Measurements from ENCODE around the gene CLCN6. TPM values are rescaled to one million over a fixed set of nuclear protein-coding genes. Genes with fewer than 3 reads are reported as not detected.

CLCN6 gene
- polyA plus RNA-seq, 3 donors, result 13.5 to 15.1 (median 14.9) TPM

DNA sequence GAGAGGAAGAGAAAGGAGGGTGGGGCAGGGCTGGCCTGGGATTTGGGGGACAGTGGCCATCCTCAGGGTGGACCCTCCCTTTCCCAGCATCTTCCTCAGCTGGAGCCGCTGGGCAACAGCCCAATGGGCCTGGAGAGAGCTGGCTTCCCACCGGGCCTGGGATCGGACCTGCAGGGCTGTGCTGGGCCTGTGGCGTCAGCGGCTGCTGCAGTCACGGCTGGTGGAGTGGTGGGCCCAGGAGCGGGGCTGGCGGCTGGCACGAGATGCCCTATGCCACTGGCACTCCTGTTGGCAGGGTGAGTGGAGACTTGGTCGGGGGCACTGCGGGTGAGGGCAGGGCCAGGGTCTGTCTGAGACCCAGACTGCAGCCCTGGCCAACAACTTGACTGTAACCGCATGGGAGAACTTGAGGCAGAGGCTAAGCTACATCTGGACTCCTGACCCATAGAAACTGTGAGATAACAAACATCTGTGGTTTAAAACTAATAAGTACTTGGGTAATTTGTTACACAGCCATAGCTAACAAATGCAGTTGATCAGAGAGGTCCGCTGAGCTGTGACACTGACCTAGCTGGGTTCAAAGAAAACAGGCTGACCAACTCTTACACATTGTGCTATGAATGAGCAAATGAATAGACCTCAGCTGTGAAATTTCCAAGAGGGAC lies 26.1 kb upstream of the CLCN6 start:
- DNase-seq (ENCODE audit: low read depth in 3 of 3, low spot score in 2 of 3), result no peak

DNA sequence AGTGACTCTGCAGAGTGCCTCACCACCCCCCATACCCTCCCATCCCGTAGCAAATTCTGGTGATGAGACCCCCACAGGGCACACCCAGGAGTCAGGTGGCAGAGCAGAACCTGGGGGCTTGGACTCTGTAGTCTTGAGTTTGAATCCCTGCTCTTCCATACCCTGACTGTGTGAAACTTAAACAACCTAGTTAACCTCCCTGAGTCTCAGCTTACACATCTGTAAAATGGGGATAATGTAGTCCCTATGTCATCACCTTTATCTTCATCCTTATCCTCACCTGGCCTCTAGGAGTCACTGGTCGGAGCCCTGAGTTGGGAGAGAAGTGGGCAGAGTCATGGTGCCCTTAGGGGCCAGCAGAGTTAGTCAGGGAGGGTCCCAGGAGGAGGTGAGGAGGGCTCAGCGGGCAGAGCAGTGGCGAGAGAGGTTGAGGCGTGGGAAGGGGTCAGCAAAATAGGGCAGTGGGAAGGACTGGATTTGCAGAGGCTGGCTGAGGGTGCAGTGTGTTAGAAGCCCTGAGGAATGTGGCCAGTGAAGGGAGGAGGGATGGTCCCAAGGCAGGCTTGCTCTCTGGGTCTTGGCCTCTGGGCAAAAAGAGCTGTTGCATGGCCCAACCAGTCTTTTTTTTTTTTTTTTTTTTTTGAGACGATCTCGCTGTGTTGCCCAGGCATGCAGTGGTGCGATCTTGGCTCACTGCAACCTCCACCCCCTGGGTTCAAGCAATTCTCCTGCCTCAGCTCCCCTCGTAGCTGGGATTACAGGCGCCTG lies 25.4 kb upstream of the CLCN6 start:
- DNase-seq (ENCODE audit: low read depth in 3 of 3, low spot score in 2 of 3), result no peak

DNA sequence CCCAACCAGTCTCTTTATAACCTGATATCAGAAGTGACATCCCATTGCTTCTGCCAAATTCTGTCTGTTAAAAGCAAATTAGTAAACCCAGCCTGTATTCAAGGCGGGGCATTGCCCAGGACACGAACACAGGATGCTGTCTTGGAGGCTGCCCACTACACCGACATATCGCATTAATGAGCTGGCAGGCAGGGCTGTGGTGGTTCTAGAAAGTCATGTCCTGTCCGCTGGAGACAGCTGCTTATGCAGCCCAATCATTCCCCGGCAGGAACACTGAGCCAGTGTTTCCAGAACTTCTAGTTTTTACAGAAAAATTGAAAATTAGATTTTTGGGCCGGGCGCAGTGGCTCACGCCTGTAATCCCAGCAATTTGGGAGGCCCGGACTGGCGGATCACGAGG lies 24.7 kb upstream of the CLCN6 start:
- DNase-seq (ENCODE audit: low read depth in 3 of 3, low spot score in 2 of 3), result no peak

DNA sequence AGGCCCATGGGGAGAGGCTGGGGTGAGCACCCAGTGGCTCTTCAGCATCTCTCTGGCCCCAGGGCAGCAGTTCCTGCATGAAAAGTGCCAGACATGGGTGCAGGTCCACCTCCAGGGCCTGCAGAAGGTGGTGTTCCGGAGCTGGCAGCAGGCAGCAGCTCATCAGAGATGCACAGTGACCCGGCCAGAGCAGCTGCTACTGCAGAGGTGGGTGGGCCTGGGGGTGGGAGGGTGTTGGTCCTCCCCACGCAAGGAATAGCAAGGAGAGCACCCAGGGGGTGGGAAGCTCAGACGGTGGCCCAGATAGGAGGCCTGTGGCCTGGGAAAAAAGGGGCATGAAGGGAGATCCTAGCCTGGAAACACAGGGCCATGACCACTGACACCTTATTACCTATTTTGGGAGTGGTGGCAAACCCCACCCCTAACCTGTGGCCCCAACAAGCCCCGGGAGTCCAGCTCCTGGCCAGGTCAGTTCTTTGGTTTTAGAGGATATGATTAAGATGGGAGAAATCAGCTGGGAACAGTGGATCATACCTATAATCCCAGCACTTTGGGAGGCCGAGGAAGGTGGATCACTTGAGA lies 23.8 kb upstream of the CLCN6 start:
- no peak for DNase-seq (ENCODE audit: low read depth in 3 of 3, low spot score in 2 of 3)

DNA sequence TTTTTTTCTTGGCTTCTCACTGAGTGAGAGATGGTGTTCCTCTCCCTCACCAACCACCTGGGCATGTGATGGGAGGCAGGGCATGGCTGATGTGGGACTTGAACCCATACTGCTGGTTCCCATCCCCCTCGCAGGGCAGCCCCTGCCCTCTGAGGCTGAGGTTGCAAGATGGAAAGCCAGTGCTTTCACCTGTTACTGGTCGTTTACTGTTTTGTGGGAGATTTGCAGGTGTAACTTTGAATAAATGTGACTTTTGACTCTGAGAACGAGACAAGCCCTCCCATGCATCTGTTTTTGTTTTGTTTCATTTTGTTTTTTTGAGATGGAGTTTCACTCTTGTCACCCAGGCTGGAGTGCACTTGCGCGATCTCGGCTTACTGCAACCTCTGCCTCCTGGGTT lies 22.4 kb upstream of the CLCN6 start:
- no peak for DNase-seq (ENCODE audit: low read depth in 3 of 3, low spot score in 2 of 3)

DNA sequence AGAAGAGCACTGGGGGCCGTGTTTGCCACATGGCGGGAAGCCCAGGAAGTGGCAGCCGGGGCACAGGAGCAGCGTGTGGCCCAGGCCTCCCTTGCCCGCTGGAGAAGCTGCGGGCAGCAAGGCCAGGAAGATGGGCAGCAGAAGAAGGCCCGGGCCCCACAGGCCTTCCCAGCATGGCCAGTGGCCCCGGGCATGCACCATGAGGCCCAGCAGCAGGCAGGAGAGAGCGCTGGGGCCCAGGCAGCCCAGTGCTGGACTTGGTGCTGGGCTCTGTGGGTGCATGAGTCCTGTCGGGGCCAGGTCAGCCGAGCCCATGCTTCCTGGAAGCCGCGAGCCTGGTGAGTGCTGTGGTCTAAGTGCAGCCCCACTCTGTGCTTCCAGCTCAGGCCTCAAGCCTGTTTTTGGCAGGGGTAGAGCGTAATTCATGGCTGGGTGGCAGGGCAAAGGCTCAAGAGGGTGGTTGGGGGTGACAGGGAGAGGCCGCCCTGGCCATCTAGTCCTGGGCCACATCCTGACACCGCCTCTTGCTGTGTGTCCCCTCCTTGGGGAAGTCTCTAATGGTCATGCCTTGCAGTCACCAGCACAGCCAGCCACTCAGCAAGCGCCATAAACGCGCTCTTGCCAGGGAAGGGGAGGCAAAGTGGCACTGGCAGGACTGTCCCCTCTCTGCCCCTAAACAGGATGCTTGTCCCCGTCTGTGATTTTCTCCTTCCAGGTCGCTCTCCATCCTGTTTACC lies 21.6 kb upstream of the CLCN6 start:
- no peak for DNase-seq (ENCODE audit: low read depth in 3 of 3, low spot score in 2 of 3)

DNA sequence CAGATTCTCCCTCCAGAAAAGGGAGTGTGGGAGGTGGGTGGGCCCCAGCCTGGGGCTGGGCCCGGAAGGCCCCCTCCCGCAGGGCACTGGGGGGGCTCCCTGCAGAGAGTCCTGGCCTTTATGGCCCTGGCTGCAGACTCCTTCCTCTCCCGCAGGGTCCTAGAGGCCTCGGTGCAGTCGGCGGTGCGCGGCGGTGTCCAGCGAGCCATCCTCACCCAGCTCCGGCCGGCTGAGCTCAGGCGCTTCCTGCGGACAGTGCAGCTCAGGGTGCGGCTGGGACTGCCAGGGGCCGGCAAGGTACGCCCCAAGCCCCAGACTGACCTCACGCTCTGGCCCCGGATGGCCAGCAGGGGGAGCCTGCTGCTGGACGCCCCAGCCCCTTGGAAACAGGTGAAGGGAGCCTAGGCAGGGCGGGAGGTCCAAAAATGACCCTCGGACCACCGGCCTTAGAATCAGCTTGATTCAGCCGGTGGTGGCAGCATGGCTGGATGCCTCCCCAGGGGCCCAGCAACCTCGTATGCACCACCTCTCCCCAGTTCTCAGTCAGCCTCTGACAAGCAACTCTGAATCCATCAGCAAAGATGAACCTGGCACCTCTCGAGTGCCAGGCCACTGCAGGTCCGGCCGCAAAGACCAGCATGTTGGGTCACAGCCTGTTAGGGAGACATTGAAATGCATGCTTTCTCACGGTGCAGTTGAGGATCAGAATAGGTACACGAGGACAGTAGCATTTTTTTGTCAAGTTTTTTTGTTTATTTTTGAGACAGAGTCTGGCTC lies 20.8 kb upstream of the CLCN6 start:
- no peak for DNase-seq (ENCODE audit: low read depth in 3 of 3, low spot score in 2 of 3)

DNA sequence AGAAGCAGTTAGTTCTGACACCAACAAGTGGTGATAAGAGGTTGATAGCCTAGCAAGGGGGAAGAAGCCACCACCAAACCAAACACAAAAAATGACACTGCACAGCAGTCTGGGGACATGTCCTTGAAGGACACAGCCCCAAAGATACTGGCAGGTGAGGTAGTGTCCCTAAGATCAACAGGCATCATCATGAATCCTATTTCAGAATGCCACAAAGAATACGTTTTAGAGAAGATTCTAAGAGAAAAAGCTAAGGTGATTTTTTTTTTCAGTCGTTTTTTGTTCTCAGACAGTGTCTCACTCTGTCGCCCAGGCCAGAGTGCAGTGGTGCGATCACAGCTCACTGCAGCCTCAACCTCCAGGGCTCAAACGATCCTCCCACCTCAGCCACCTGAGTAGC lies 19.8 kb upstream of the CLCN6 start:
- no peak for DNase-seq (ENCODE audit: low read depth in 3 of 3, low spot score in 2 of 3)

DNA sequence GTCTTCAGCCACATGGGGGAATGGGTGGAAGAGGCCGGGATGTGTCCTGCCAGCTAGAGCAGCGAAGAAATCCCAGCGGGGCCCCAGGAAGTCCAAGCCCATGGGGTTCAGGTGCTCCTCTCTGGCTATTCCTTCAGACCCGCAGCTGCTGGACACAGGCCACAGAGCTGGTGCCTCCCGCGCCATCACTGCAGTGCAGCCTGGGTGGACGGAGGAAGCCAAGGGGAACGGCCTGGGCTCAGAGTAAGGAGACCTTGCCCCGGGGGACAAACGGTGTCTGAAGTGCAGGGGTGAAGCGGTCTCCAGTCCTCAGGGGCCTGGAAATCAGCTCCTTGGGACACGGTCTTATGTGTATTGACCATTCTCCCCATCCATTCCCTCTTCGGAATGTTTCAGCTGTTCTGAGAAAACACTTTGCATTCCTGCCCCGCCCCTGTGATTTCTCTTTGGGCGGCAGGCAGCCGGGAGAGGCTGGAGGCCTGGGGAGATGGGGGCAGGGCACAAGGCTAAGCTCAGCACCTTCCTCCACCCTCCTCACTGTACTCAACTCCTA lies 18.7 kb upstream of the CLCN6 start:
- no peak for DNase-seq (ENCODE audit: low read depth in 3 of 3, low spot score in 2 of 3)

DNA sequence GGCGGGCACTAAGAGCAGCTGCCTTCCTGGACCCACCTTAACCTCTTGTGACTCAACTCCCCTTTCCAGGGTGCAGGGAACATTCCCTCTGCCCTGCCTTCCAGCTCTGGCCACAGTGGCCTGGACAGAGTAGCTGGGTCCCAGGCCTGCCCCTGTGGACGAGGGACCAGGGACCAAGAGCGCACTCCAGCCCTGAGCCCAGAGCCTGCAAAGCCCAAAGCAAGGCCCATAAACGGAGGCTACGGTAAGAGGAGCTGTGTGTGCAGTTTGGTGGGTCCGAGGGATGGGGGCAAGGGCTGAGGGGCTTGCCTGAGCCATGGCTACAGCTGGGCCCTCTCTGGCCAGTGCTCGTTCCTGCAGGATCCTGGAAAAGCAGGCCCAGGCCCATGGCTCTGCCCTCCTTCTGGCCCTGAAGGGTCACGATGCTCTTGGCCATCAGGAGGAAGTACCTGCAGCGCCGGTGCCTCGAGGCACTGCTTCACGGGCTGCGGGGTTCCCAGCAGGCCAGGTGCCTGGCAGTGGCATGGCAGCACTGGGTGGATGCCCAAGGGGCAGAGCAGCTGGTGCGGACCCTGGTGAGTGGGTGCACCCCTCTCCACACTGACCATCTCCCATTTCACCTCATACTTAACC lies 18.1 kb upstream of the CLCN6 start:
- DNase-seq (ENCODE audit: low read depth in 3 of 3, low spot score in 2 of 3), result no peak

DNA sequence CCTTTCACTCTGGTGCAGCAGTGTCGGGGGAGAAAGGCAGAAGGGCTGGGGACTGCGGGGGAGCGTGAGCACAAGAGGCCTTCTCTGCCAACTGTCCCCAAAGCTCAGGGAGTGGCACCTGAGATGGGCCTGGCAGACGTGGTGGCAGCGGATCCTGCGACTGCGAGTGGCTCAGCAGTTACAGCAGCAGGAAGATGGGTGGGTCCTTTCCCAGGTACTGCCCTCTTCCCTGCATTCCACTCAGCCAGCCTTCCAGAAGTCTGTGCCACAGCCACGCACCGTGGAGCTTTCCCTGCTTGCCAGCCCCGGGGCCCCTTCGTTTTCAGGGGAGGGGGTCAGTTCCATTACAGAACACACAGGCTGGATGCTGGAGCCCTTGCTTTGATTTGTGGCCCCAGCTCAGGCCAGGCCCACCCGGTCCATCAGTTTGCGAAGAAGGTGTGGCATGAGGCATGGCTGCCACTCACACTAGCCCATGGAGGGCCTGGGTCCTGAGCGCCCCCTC lies 17.4 kb upstream of the CLCN6 start:
- no peak for DNase-seq (ENCODE audit: low read depth in 3 of 3, low spot score in 2 of 3)

DNA sequence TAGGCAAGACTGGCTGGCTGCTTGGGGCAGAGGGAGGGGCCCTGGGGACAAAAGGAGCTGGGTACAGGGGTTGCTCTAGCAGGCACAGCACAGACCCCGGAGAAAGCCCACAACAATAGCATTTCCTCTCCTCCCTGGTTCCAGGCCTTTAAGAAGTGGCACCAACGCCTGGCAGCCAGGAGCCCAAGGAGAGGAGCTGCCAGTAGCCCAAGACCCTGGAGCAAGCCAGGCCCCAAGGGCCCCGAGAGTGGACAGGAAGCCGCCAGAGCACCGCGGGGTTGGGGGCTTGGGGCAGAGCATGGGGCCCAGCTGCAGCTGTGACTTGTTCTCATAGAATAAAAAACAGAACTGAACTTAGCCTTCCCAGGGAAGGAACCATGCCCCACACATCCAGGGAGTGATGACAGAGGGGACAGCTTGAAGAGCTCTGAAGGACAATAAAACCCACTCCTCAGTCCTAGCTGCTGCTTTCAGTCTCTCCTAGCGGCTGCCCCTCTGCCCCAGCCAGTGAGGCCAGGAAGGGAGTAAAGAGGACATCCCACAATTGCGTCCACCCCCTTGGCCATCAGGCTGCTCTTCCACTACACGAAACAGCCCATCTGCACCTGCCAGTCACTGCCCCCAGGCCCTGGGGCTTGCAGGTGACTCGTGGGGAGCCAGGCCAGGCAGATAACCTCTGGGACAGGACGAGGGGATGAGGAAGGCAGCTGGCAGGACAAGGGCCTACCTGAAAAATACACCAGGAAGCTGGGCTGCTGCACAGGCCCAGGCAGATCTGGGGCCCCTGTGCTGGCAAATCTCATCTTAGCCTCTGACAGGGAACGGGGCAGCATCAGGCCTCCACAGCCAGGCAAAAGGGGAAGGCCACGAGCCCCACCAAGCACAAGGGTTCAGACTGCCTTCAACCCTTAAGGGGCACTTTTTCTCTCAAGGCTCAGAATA lies 16.6 kb upstream of the CLCN6 start:
- no peak for DNase-seq (ENCODE audit: low read depth in 3 of 3, low spot score in 2 of 3)

DNA sequence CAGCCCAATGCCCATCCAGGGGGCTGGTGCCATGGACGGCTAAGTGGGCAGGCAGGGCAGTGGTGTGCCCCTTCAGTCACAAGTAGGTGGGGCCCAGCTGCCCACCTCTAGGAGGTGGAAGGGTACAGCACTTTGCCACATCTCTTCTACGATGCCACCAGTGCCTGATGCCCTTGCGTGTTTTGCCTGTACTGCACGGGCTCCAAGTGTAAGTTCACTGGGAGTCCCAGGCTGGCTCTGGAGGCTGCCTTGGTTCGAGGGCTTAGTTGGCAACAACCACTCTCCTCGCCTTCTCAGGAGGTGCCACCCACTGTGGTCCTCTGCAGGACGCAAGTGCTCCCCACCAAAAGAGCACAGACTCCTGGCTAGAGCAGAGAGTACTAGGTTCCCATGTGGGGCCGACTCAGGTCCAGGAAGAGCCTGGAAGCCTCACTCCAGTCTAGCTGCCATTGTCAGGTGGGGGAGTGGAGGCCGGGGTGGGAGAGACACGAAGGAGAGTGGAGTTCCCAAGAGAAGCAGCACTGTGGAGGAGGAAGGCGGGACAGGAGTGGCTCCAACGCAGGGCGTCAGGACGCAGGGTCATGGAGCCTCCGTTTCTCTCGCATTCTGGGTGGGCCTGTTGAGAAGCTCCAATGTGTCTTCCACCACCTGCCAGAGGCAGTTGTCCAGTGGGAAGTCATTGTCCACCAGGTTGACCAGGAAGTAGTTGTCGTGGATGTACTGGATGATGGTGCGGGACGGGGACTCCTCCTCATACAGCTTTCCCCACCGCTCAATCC lies 15.7 kb upstream of the CLCN6 start:
- DNase-seq (ENCODE audit: low read depth in 3 of 3, low spot score in 2 of 3), result no peak

DNA sequence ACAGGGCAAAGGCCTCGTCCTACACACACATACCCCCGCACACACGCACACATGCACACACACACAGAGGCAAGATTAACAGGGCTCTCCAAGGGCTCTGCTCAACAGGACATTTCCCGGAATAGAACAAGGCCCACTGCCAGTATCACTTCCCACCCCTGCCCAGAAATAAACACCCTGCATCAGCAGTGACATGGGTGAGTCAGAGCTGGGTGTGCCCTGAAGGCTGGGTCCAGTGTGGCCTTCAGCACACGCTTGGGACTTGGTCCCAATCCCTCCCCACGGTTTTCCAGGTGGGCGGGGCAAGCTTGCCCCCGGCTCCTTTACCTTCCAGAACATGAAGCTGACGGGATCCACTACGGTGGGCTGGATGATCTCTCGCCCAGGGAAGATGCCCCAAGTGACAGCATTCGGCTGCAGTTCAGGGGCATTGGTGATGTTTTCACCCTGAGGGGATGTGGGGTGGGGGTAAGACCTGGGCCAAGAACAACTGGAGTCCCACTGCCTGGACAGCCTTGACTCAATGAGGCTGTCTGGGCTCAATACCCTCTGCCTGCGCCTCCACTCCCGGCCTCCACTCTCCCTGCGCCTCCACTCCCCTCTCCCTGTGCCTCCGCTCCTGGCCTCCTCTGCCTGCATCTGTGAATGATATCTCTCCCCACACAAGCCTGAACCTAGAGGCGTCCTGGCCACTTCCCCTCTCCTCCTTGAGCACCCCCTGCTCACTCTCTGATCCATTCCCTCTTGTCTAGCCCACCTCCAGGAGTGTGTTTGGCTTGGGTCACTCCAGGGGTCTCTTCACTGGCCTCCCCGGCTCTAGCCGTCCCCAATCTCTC lies 14.9 kb upstream of the CLCN6 start:
- no peak for DNase-seq (ENCODE audit: low read depth in 3 of 3, low spot score in 2 of 3)

DNA sequence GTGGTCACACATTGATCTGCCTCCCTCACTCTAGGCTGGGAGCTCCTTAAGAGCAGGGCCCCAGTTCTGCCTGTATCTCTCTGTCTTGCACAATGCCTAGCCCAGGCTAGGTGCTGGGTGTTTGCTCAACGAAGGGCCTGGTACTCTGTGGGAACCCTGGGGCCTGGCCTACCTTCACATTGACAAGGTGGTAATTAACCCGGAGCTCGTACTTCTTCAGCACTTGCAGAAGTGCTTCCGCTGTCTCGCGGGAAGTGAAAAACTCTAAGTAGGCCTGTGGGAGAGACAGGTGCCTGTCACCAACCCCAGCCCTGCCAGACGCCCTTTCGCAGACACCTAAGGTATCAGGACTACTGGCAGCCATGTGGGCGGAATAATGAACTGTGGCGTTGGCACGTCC lies 13.9 kb upstream of the CLCN6 start:
- no peak for DNase-seq (ENCODE audit: low read depth in 3 of 3, low spot score in 2 of 3)

DNA sequence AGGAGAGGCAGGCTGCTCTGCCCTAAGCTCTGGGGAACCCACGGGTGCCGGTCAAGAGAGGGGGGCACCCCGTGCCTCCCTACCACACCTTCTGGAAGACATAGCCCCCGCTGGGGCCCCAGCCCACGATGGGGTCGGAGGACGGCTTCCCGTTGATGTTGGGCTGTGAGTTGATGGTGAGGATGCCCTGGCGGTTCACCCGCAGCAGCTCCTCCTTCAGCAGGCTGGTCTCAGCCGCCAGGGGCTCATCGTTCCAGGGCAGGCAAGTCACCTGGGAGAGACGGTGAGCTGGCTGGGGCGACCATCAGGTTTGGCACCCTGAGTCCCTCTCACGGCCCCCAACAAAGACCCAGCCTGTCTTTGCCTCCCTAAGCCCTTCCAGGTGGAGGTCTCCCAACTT lies 12.2 kb upstream of the CLCN6 start:
- DNase-seq (ENCODE audit: low read depth in 3 of 3, low spot score in 2 of 3), result no peak

Measured in right renal cortex interstitium (tissue), 3 donors.